ENCODE results near the gene SLC7A9. TPM values are rescaled to one million over a fixed set of nuclear protein-coding genes. Genes with fewer than 3 reads are reported as not detected.

The SLC7A9 gene
- total RNA-seq, 1 donor from 2014 or later = 0.20 TPM

DNA sequence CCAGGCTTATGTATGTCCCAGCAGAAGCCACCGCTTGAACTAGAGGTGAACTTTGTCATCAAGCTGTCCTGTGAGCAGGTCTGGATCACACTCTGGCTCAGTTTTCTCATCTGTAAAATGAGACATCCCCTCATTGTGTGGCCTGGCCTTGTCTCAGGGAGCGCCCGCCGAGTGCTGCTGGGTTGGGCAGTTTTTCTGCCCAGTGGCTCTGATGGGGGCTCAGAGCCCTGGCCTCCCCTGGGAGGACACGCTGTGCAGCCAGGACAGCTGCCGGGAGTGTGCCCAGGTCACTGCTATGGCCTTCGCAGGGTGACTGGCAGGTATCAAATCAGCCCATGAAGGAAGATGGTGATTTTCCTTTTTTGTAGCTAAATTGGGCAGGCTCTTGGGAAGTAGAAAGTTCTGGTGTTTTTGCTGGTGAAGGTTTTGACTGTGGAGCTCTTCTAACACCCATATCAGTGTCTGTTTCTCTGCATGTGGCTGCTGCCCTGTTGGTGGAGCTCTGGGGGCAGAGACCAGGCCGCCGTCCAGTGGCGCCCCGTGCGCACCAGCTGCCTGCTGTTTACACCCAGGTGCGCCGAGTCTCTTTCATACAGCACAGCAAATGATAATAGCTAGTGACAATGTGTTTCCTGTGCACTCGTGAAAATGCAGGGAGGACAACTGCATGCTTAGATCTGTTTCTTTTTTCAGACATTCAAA lies 40.8 kb downstream of the SLC7A9 start:
- intact Hi-C loops (cut with micrococcal nuclease) = no loop called here

DNA sequence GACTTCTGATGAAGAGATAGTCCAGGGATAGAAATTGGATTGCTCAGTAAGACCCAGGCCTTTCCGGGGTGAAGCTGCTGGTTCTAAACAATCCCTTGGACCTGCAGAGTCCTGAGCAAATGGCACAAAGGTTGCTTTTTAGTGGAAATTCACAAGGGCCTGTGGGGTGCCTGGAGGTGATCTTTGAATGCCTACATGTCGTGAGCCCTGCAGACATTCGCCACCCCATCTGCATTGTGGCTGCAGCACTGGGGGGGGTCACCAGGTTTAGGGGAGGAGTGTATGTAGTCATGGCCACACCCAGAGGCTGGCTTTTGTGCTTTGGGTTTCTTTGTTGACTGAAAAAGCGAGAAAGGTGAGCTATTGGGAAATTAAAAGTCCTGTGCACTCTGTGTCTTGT lies 41.4 kb downstream of the SLC7A9 start:
- intact Hi-C loops (cut with micrococcal nuclease) = no loop called here

DNA sequence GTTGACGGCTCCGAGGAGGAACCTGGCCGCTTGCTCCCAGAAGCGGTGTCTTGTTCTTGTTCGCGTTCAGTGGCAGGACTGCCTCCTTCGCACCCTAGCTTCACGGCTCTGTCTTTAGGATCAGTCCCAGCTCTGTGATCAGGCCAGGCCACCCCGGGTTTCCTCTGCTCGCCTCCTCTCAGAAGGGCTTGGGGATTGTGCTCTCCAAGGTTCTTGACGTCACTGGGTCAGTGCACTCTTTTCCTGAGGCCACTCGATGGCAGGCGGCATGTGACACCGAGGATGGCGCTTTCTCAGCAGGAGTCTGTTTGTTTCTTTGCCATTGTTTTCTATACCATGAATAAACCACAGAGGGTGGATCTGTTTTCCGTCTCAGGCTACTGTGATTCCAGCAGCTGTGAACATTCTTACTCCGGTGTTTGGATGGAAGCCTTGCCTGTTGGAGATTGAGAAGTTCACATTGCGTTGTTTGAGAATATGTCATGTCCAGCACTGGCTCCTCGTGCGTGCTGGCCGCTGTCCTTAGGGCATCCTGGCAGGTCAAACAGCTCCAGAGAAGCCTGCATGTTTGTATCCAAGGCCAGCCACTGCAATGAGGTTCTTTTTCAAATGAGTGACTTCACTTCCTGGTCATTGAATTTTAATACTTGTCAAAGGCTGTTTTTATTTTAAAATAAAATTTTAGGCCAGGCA lies 44.5 kb downstream of the SLC7A9 start:
- intact Hi-C loops (cut with micrococcal nuclease) = no loop called here

DNA sequence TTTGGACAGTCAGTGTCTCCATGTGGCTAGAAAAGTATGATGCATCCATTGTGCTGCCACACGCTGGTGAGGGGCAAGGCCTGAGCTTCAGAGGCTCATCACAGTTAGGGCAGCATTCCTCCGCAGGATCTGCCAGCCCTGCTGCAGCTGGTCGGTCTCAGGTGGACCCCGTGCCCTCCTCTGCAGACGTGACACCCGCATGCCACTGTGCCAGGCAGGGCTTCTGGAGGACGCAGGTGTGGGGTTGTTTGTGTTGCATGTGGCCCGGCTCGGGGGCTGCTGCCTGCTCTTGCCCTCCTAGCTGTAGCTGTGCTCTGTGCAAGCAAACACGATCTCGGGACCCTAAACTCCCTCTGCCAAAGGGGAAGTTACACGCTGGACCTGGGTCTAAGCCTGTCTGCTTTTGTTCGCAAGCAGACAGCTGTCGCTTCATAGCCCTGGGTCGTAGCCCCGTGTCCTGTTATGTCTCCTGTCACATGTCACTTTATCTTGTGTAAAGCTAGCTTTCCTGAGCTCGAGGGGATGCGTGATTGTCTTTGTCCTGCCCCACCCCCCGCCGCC lies 45.3 kb downstream of the SLC7A9 start:
- intact Hi-C loops (cut with micrococcal nuclease) = no loop called here

DNA sequence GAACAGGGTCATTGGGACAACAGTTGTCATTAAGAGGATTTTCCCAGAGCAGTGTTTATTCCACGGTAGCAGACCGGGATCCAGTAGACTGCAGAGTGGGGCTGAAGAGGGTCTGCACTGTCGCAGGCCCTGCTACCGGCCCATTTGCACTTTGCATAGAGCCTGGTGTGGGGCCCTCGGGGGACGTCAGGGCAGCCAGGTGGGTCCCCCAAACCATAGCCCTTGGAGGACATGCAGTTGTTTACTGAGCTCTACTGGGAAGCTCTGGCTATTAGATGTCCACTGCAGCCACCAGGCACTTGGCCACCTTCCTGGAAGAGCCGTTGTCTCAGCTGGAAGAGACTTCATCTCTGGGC lies 45.8 kb downstream of the SLC7A9 start:
- intact Hi-C loops (cut with micrococcal nuclease) = no loop called here

DNA sequence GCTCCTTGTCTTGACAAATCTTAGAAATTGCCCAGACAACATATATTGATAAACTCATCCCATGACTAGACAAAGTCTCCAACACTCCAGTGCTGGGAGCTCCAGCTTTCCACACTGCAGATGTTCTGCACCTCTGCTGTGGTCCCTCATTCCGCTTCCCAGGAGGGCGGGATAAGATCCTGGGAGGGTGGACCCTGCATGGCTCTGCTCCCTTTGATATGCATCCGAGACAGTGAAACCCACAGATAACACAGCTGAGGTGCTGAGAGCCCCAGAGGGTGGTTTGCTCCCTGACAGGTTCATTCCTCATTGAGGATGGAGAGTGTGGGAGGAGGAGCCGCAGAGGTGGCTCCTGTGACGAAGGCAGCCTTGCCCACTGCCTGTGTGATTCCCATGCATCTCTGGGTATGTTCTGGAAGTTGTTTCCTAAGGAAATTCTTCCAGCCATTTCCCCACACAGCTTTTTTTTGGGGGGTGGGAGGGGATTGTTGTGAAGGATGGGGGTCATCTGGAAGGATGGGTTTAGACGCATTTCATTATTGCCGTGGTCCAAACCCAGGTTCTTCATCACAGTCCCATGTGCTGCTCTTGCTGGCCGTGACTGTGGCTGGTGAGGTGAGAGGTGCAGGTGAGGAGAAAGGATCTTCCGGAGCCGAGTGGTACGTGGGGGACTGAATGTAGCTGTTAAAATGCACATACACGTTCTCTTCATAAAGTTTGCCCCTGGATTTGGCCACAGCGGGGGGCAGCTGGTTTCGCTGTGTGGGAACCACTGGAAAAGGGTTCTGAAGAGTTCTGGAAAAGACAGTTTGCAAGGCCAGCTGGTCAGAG lies 46.4 kb downstream of the SLC7A9 start:
- intact Hi-C loops (cut with micrococcal nuclease) = no loop called here

DNA sequence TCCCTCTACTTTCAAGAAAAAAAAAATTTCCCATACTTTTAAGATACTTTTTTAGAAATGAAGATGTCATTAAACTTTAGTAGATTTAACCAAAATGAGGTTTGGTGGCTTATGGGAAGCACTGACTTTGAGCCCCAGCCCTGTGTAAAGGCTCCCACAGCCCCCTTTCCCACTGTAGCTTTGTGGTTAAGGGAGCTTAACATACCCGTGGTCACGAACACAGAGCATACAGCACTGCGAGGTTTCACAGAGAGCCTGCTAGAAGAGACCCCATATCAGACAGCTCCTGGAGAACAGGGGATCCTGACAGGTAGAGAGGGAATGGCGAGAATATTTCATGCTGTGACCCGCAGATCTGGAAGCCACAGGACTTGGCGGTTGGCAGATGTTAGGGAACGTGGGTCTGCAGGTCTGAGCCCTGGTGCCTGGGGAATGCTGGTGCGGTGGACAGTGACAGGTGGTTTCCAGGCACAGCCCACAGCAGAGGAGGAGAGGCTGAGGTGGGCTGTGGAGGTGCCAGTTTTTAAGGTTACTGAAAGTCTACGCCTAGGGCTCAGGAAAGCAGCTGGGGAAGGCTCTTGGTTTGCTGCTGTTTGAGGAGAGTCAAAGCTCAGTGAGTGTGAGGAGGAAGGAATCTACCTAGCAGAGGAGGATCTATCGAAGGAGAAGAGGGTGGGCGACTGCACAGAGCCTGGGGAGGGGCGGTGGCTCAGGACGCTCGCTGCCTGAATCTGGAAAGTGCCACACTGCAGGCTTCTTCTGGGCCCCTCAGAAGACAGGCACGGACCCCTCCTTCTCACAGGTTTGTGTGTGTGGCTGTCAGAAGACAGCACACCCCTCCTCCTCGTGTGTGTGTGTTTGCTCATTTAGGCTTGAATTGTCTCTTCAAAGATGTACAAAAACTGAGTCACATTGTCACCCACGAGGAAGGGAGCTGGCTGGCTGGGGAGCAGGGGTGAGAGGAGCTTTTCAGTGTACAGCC lies 49.9 kb downstream of the SLC7A9 start:
- intact Hi-C loops (cut with micrococcal nuclease) = no loop called here

DNA sequence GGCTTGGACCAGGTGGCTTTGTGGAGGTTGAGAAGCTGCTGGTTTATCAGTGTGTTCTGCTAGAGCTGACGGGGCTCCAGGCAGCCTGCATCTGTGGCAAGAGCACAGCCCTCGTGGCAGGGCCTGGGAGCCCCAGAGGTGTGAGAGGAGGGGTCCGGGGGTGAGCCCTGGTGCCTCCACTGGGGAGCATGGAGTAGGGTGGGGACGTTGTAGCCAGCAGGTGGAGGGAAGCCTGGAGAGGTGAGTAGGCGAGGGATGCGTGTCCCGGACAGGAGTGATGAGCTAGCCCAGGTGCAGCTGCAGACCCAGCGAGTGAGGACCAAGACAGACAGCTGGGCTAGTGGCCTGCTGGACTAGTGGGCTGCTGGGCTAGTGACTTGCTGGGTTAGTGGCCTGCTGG lies 51.0 kb downstream of the SLC7A9 start:
- intact Hi-C loops (cut with micrococcal nuclease) = no loop called here

DNA sequence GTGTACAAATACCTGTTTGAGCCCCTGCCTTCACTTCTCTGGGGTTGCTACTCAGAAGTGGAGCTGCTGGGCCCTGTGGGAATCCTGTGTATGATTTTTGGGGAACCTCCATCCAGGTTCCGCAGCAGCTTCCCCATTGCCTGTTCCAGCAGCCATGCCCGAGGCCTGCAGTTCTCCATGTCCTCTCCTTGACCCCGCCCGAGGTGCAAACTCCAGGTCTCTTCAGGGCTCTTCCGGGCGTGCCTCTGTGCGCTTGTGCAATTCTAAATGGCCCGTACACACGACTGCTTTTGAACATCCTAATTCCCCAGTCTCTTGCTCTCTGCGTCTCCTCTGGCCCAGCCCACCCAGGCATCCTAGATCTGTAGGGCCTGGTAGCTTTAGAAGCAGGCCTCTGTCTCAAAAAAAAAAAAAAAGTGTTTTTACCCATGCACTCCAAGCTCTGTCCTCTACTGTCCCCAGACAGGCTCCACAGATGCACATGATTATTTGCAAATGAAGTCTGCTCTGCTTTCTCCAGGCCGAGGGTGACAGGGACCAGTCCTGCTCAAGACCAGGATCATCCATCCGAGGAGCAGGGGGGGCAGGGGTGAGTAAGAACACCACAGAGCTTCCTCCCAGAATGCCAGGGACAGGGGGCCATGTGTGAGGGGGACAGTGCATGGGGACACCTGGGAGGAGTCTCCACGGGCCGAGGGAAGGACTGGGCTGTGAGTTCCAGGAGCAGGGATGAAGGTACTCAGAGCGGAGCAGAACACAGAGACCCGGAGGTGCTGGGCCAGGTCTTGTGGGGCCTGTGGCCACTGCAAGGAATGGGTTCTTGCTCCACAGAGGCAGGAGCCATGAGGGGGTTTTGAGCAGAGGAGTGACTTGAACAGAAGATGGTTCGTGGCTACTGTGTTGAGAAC lies 51.7 kb downstream of the SLC7A9 start:
- intact Hi-C loops (cut with micrococcal nuclease) = no loop called here

DNA sequence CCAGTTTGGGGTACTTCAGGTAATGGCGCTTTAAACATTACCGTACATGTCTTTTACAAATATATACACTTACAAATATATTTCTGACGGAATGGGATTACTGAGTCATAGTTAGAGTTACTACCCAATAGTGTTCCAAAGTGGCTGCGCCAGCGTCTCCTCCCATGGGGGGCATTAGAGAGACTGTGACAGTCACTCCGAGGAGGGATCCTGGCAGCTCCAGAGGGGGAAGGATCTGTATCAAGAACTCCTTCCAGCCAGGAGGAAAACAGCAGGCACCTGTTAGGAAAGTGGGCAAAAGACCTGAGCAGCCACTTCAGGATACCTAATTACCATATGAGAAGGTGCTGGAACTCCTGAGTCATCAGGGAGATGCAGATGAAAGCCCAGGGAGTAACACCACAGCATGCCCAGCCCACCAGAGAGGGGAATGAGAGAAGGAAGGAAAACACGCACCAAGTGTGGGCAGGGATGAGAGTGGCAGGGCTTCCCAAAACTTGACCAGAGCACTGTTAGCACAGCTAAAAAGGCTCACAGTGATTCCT lies 52.9 kb downstream of the SLC7A9 start:
- intact Hi-C loops (cut with micrococcal nuclease) = no loop called here

DNA sequence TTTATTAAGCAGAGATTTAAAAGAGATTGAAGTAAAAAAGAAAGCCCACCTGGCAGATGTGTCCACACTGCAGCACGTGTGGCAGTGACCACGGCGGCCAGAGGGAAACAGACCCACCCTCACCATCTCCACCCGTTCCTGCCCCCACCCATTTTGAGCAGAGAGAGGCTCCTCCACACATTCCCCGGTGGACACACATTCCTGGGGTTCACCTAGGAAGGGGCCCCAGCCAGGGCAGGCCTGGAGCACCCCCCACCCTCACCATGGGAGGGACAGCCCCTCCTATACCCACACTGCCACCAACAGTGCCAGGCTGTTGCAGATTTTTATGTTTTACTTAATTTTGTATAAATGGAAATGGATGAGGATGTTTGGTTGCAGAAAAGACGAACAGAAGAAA lies 54.9 kb downstream of the SLC7A9 start:
- intact Hi-C loops (cut with micrococcal nuclease) = no loop called here

DNA sequence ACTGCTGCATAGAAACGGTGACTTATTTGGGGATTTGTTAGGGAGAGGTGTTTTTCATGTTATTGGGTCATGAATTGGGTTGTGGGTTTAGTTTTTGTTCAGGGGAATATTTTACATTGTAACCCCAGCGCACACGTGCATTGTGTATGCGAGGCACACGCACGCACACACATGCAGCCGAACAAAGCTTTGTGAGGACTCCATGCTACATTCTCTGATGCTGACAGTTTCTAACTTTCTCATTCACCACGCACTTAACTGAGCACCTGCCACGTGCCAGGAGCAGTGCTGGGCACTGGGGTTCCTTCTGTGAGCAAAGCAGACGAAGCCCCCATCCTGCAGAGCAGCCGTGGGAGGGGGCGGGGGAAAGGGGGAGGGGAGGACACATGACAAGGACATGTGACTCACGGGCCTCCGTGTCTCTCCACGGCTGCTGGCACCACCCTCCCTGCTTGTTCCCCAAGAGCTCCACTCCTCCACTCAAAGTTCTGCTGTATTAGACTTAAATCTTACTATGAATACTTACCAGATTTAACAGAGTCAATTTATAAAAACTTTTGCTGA lies 55.6 kb downstream of the SLC7A9 start:
- intact Hi-C loops (cut with micrococcal nuclease) = no loop called here

DNA sequence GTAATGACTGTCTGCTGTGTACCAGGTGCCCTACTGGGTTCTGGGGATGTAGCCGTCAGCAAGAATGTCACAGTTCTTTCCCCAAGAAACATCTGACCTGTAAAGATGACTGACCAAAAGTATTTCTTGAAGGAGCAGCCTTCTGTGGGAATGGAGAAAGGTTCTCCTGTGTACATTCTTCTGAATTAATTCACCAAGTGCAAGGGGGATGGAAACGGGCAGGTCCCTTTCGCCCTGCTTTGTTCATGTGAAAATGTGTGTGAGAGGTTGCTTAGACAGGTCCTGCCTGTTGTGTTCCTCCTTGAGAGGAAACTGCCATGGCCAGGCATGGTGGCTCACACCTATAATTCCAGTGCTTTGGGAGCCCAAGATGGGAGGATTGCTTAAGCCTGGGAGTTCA lies 57.0 kb downstream of the SLC7A9 start:
- intact Hi-C loops (cut with micrococcal nuclease) = no loop called here

DNA sequence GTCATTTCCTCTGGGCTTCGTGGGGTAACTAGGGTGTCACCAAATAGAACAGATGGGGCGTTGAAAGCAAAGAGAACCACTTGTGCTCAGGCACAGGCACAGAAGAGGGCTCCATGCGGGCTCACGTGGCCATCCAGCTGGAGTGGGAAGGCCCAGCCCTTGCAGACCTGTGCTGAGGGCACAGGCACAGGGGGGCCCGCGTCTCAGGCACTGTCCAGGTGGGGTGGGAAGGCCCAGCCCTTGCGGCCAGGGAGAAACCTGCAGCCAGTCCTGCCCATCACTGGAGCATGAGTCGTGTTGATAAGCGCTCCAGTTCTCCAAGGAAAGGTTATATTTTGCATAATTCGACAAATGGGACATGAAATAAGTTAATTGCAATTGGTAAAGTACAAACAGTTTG lies 57.5 kb downstream of the SLC7A9 start:
- intact Hi-C loops (cut with micrococcal nuclease) = no loop called here

DNA sequence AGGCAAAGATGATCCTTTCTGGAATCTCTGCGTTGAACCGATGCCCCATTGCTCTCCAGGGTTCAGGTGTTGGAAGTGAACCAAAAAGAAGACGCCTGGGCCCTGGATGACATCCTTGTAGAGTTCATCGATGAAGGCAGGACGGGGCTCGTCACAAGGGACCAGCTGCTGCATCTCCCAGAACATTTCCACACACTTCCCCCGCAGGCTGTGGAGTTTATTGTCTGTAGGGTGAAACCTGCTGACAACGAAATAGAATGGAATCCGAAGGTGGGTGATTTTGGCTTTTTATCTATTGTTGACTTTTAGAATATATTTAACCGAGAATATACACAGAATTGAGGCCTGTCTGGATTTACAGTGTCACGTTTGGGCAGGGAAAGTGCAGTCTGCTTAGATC lies 58.4 kb downstream of the SLC7A9 start:
- intact Hi-C loops (cut with micrococcal nuclease) = no loop called here

DNA sequence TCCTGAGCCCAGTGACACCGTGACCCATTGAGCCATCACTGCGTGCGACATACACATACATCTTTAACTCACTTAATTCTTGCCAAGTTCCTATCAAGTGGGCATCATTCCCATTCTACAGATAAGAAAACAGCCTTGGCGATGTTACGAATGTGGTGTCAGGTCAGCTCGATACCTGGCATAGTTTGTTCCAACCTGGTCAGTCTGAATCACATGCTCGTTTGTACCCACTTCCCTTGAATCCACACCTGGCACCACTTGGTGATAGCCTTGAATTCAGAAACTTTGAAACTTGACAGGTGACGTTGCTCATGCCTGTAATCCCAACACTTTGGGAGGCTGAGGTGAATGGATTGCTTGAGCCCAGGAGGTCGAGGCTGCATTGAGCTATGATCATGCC lies 59.1 kb downstream of the SLC7A9 start:
- intact Hi-C loops (cut with micrococcal nuclease) = no loop called here

DNA sequence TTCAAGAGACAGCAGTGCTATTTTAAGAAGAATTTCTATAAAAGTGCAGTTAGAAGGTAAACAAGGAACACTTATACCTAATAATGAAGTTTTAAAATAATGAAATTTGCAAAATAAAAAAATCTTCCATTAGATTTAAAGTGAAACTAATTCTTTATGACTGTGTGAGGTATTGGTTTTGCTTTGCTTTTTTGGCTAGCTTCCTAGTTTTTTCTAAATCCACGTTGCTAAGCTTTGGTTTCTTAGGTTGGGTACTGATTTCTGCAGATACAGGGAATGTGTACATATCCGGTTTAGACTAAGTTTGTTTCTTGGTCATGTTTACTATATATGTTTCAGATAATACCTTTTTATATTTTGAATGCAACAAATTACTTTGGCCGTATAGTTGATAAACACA lies 59.8 kb downstream of the SLC7A9 start:
- intact Hi-C loops (cut with micrococcal nuclease) = no loop called here

DNA sequence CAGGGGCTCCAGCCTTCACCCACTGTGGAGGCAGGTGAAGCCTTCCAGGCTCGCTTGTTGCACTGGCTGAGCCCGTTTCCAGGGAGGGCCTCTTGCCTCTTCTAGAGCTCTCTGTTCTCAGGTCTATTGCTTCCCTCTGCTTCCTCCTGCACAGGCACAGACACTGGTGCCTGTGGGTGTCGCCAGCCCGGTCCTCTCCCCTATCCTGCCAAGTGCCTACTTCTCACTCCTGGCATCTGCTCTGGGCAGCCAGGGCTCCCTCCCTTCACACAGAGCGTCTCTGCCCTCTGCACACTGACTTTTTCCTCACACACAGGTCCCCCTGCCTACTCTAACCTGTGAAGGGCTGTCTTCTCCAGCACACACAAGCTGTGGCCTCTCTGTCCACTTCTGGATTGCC lies 60.3 kb downstream of the SLC7A9 start:
- intact Hi-C loops (cut with micrococcal nuclease) = no loop called here

DNA sequence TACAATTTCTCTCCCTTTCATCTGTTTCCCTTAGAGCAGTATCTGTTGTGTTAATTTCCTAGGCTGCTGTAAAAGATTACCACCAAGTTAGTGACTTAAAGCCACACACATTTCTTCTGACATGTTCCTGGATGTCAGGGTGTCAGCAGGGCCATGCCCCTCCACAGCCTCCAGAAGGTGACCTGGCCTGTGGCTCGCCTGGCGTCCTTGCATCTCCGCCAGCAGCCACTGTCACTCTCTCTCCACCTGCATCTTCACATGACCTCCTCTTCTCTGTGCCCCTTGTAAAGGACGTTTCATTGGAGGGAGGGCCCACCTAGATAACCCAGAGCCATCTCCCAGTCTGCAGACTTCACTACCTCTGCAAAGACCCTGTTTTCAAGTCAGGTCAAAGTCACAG lies 61.3 kb downstream of the SLC7A9 start:
- intact Hi-C loops (cut with micrococcal nuclease) = no loop called here
